ENCODE results near the gene IBA57. TPM values are rescaled to one million over a fixed set of nuclear protein-coding genes. Genes with fewer than 3 reads are reported as not detected.

Gene IBA57
- total RNA-seq, 1 donor from 2014 or later = 14.5 TPM

DNA sequence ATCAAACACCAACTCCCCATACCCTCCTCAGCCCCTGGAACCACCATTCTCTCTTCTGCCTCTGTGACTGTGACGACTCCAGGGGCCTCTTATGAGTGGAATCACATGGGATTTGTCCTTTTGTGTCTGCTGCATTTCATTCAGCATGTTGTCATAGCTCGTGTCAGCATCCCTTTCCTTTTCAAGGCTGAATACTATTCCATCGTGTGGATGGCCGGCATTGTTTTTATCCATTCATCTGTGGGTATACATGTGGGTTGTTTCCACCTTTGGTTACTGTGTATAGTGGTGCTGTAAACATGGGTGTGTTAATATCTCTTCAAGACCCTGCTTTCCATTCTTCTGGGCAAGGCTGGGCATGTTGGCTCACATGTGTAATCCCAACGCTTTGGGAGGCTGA is 25.2 kb downstream of the IBA57 start:
- intact Hi-C loops (cut with micrococcal nuclease) = no loop called here
- POLR2A ChIA-PET = no interaction called here
- TF ChIP-seq CTCF (IDR thresholded peaks at IDR 0.05) = no peak
- Mint-ChIP-seq H3K4me1 (no peaks in the 10 kb centered on the region), H3K27me3 (no peaks in the 10 kb centered on the region), H3K9me3 (peaks cover 2% of the 10 kb centered on the region), H3K4me3 (no peak overlapping the region), H3K27ac (no peak overlapping the region), H3K36me3 (ENCODE audit: low read depth) (no peaks in the 10 kb centered on the region)
- DNase-seq (no peak), ATAC-seq (ENCODE audit: low read depth) (no peak)
- CTCF ChIA-PET = no interaction called here

DNA sequence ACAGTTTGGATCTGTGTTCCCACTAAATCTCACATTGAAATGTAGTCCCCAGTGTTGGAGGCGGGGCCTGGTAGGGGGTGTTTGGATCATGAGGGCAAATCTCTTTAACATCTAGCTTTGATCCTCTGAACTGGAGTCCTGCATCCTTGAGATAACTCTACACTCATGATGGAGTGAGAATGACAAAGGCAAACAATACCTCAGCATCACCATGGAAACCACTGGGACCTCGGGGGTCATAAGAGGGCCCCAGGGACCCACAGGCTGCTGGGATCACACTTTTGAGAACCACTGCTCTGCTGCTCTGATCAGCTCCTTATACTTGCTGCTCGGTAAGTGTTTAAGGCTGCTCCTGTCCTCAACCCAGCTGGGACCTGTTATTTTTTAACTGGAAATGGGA is 28.8 kb downstream of the IBA57 start:
- H3K27ac Mint-ChIP-seq = no peak overlapping the region
- no peaks in the 10 kb centered on the region for H3K27me3 Mint-ChIP-seq
- no peak for TF ChIP-seq CTCF (IDR thresholded peaks at IDR 0.05)
- peaks cover 10% of the 10 kb centered on the region for H3K9me3 Mint-ChIP-seq
- ChIA-PET CTCF (no interaction called here), POLR2A (interaction anchor here (0.7 kb wide), 1 partner anchor 25 kb away, joined by 4 read pairs; no protein-coding TSS in a partner anchor)
- H3K4me1 Mint-ChIP-seq = no peaks in the 10 kb centered on the region
- ATAC-seq (ENCODE audit: low read depth) (no peak), DNase-seq (no peak)
- H3K4me3 Mint-ChIP-seq = no peak overlapping the region
- intact Hi-C loops (cut with micrococcal nuclease) = no loop called here
- H3K36me3 Mint-ChIP-seq (ENCODE audit: low read depth) = peaks cover 12% of the 10 kb centered on the region

GRCh38 chr1:228194921-228195812 is 29.6 kb downstream of the IBA57 start:
- POLR2A ChIA-PET = interaction anchor here (0.7 kb wide), 1 partner anchor 24 kb away, joined by 4 read pairs; no protein-coding TSS in a partner anchor
- Mint-ChIP-seq H3K4me3 (no peak overlapping the region), H3K9me3 (peaks cover 13% of the 10 kb centered on the region), H3K27ac (no peak overlapping the region), H3K27me3 (no peaks in the 10 kb centered on the region), H3K36me3 (ENCODE audit: low read depth) (peaks cover 14% of the 10 kb centered on the region), H3K4me1 (no peaks in the 10 kb centered on the region)
- TF ChIP-seq CTCF (IDR thresholded peaks at IDR 0.05) = no peak
- DNase-seq (no peak), ATAC-seq (ENCODE audit: low read depth) (no peak)
- CTCF ChIA-PET = no interaction called here
- intact Hi-C loops (cut with micrococcal nuclease) = no loop called here

DNA sequence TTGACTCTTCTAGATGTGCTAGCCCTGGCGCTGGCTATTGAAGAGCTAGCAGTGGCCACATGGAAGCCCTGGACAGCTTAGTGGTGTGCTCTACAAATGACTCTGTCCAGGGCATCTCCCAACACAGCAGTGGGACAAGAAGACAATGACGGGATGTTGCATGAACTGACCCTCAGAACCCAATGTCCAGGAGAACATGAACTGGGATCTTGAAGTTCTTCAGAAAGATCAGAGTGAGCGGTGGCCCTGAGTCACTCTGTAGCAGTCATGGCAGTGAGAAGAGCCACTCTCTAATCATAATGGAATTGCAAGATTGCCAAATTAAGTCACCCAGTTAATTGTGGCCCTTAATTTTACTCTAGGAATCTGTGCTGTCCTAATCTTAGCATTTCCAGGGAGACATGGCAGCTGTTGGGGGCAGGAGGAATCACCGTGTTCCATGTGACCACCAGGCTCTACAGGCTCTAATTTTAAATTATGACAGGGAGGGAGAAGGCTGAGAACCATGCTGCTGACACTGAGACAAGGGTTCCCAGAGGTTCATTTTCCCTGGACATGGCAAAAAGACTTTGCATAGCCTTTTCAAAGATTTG is 32.0 kb downstream of the IBA57 start:
- intact Hi-C loops (cut with micrococcal nuclease) = no loop called here
- Mint-ChIP-seq H3K4me3 (no peak overlapping the region), H3K27me3 (no peaks in the 10 kb centered on the region), H3K4me1 (no peaks in the 10 kb centered on the region), H3K9me3 (peaks cover 13% of the 10 kb centered on the region), H3K36me3 (ENCODE audit: low read depth) (peaks cover 14% of the 10 kb centered on the region), H3K27ac (no peak overlapping the region)
- CTCF ChIA-PET = no interaction called here
- no peak for DNase-seq
- POLR2A ChIA-PET = no interaction called here
- ATAC-seq (ENCODE audit: low read depth) = no peak
- no peak for TF ChIP-seq CTCF (IDR thresholded peaks at IDR 0.05)

- ChIA-PET CTCF (no interaction called here), POLR2A (no interaction called here)
- Mint-ChIP-seq H3K36me3 (ENCODE audit: low read depth) (peaks cover 14% of the 10 kb centered on the region), H3K9me3 (peaks cover 13% of the 10 kb centered on the region), H3K27ac (no peak overlapping the region), H3K27me3 (no peaks in the 10 kb centered on the region), H3K4me1 (no peaks in the 10 kb centered on the region), H3K4me3 (no peak overlapping the region)
- DNase-seq (no peak), ATAC-seq (ENCODE audit: low read depth) (no peak)
- TF ChIP-seq CTCF (IDR thresholded peaks at IDR 0.05) = no peak
- intact Hi-C loops (cut with micrococcal nuclease) = no loop called here
Observed at GRCh38 chr1:228198977-228199590, 33.5 kb downstream of the IBA57 start.

All from activated B cell treated with CpG ODN at 0.5 μM for 24 hours (primary cell).